GM12878 (cell line): ENCODE data around the gene S100A2. TPM values are rescaled to one million over a fixed set of nuclear protein-coding genes. Genes with fewer than 3 reads are reported as not detected.

Experiments used
- ATAC-seq: fragments of 200-7000 bp; cut with Tn5 transposase; 3 replicates; pipeline ENCODE4 v1.9.1; 2020; ENCODE audit warnings: mild to moderate bottlenecking, moderate library complexity
- BruUV-seq: library from RNA; stranded (reverse); fragments of 400-500 nt; replicated peaks from 2 replicates; lab custom pipeline; 2021; lab: Mats Ljungman, UMichigan
- CTCF ChIA-PET: fragments of 300-600 bp; sonication (Branson Sonifier 250); formaldehyde crosslinking; extraction: SDS; loops from one replicate; lab custom pipeline; 2021; ENCODE audit warnings: inconsistent platforms; lab: Yijun Ruan, JAX
- POLR2A ChIA-PET: fragments of 350-600 bp; formaldehyde crosslinking; extraction: SDS; loops from one replicate; lab custom pipeline; 2021; ENCODE audit warnings: inconsistent platforms; lab: Charles Lee
- RAD21 ChIA-PET: fragments of 300-600 bp; sonication (Branson Sonifier 250); formaldehyde crosslinking; loops from one replicate; lab custom pipeline; 2023; ENCODE audit warnings: antibody characterized with exemption; ENCODE audit not compliant: unreplicated experiment; lab: Charles Lee
- SMC1A ChIA-PET: fragments of 300-600 bp; sonication (Branson Sonifier 250); formaldehyde crosslinking; loops from one replicate; lab custom pipeline; 2023; ENCODE audit not compliant: unreplicated experiment, uncharacterized antibody; lab: Charles Lee
- DNase-seq: peaks from one replicate; pipeline ENCODE4 v3.0.0-alpha.2; 2011; ENCODE audit warnings: low read depth, low spot score
- FAIRE-seq: peaks from 3 replicates; lab custom pipeline; 2011; peaks lifted over from hg19 to GRCh38; lab: Jason Lieb, UNC
- H2AFZ ChIP-seq: 2 replicates; pipeline ENCODE4 v1.6.0; 2011; ENCODE audit warnings: low read depth, low read length, control low read depth; ENCODE audit not compliant: control insufficient read depth
- H3K27ac ChIP-seq: 2 replicates; pipeline ENCODE4 v1.5.1; 2011; ENCODE audit warnings: control low read depth; ENCODE audit not compliant: control insufficient read depth, insufficient read depth
- H3K27me3 ChIP-seq, 2 experiments: replicated peaks in 1 of 2; 2 replicates each; pipeline versions ENCODE4 v1.6.0 to v1.6.1; 2011; ENCODE audit warnings: low read length in 1 of 2; ENCODE audit not compliant: control insufficient read depth in 2 of 2, insufficient read depth in 2 of 2
- H3K36me3 ChIP-seq, 2 experiments: 2 replicates each; pipeline ENCODE4 v1.5.1; 2011; ENCODE audit warnings: low read length in 1 of 2; ENCODE audit not compliant: control insufficient read depth in 2 of 2, insufficient read depth in 2 of 2
- H3K4me1 ChIP-seq: 2 replicates; pipeline ENCODE4 v1.6.1; 2011; ENCODE audit warnings: mild to moderate bottlenecking, low read length, moderate library complexity, mixed read lengths; ENCODE audit not compliant: control insufficient read depth, insufficient read depth
- H3K4me2 ChIP-seq: 2 replicates; pipeline ENCODE4 v1.6.0; 2011; ENCODE audit warnings: control low read depth; ENCODE audit not compliant: control insufficient read depth, insufficient read depth
- H3K4me3 ChIP-seq: fragments of 200-600 bp; sonication (generic); 2 replicates; pipeline ENCODE4 v1.5.1; 2016
- H3K79me2 ChIP-seq: 2 replicates; pipeline ENCODE4 v1.6.0; 2011; ENCODE audit warnings: low read length; ENCODE audit not compliant: control insufficient read depth, insufficient read depth
- H3K9ac ChIP-seq: 2 replicates; pipeline ENCODE4 v1.8.0; 2011; ENCODE audit warnings: low read length, control low read depth, mixed read lengths; ENCODE audit not compliant: control insufficient read depth, insufficient read depth
- H3K9me3 ChIP-seq: replicated peaks from 3 replicates; pipeline ENCODE4 v1.5.1; 2011; ENCODE audit warnings: mild to moderate bottlenecking, low read length; ENCODE audit not compliant: control insufficient read depth, insufficient read depth
- H4K20me1 ChIP-seq: 2 replicates; pipeline ENCODE4 v1.6.0; 2011; ENCODE audit not compliant: control insufficient read depth, insufficient read depth
- CUX1 ChIP-seq: IDR thresholded peaks from 2 replicates; pipeline ENCODE4 v1.6.1; 2012; ENCODE audit warnings: improper control_type of control experiment, low read depth, low read length; ENCODE audit not compliant: insufficient replicate concordance
- GATAD2B ChIP-seq: fragments of 450-650 bp; conservative IDR thresholded peaks from 2 replicates; pipeline ENCODE4 v1.6.1; 2017; ENCODE audit warnings: low read depth, mild to moderate bottlenecking, moderate library complexity
- KLF5 ChIP-seq: fragments of 450-650 bp; IDR thresholded peaks from 2 replicates; pipeline ENCODE4 v1.6.1; 2014; ENCODE audit warnings: mild to moderate bottlenecking; ENCODE audit not compliant: partially characterized antibody
- LARP7 ChIP-seq: fragments of 450-650 bp; IDR thresholded peaks from 2 replicates; pipeline ENCODE4 v1.6.1; 2017; ENCODE audit warnings: mild to moderate bottlenecking
- POU2F2 ChIP-seq: IDR thresholded peaks from 3 replicates; pipeline ENCODE4 v1.6.1; 2011; ENCODE audit warnings: low read depth, mild to moderate bottlenecking, low read length, borderline replicate concordance
- SMAD1 ChIP-seq: fragments of 450-650 bp; IDR thresholded peaks from 2 replicates; pipeline ENCODE4 v1.6.1; 2018; ENCODE audit warnings: mild to moderate bottlenecking, low read depth; ENCODE audit not compliant: partially characterized antibody
- SPI1 ChIP-seq: IDR thresholded peaks from 2 replicates; pipeline ENCODE4 v1.6.1; 2011; ENCODE audit warnings: low read depth, mild to moderate bottlenecking, low read length, moderate library complexity, borderline replicate concordance; ENCODE audit not compliant: insufficient read depth
- TCF3 ChIP-seq: IDR thresholded peaks from 2 replicates; pipeline ENCODE4 v1.6.1; 2012; ENCODE audit warnings: low read depth, mild to moderate bottlenecking, low read length, borderline replicate concordance; ENCODE audit not compliant: insufficient read depth
- WGBS: methylation state at CpG from one replicate; pipeline ENCODE4 v1.1.6; 2016; ENCODE audit warnings: low lambda C conversion rate; ENCODE audit not compliant: insufficient replicate concordance, insufficient coverage; ENCODE audit errors: missing lambda C conversion rate; 5-methylcytosine and 5-hydroxymethylcytosine counted together
- in situ Hi-C: fragments of 300-500 bp; cut with MboI; formaldehyde crosslinking; loops from 9 replicates; pipeline ENCODE4 v1.14.3; 2018; ENCODE audit warnings: mixed read lengths
- intact Hi-C: fragments of 100-400 bp; cut with micrococcal nuclease; formaldehyde crosslinking; loops from one replicate; pipeline ENCODE4 v1.14.2; 2022; ENCODE audit not compliant: unreplicated experiment
- polyA plus RNA-seq, 11 experiments: library from polyadenylated mRNA; depleted of rRNA in 4 of 11; unstranded in 6 of 11; stranded (reverse) in 5 of 11; fragments of >200 nt; fragmentation: Nextera tagmentation in 4 of 11; fragmentation: Illumina TruSeq in 1 of 11; extraction: Ambion mirVana in 4 of 11; extraction: Trizol in 1 of 11; gene quantifications; 1 replicate in 1 of 11; 2 replicates in 10 of 11; pipeline versions ENCODE4 v1.2.1 to v1.2.3, GENCODE V29; 2011 to 2016; ENCODE audit warnings: inconsistent platforms in 2 of 11, missing spikeins in 2 of 11, low read depth in 1 of 11
- total RNA-seq, 4 experiments: library from RNA; depleted of rRNA in 3 of 4; stranded (reverse); fragments of >200 nt in 3 of 4; fragmentation: Illumina TruSeq in 1 of 4; extraction: Trizol in 1 of 4; gene quantifications; 2 replicates each; pipeline versions ENCODE4 v1.2.1 to v1.2.3, GENCODE V29; 2013 to 2021

The S100A2 gene
- total and polyA plus RNA-seq, 10 of the 15 experiments (the other 5 are each of a cell fraction or from before 2014, with no cell fraction given), result 0.11 to 1.5 (median 0.59) TPM; not detected in 2

- H3K9ac ChIP-seq, result no peak overlapping the region
- H3K36me3 ChIP-seq, result no peaks in the 10 kb centered on the region
- no peaks in the 10 kb centered on the region for H3K79me2 ChIP-seq
- no peak overlapping the region for H3K4me2 ChIP-seq
- no peak for ATAC-seq
- intact Hi-C loops, result loop anchor here (2.0 to 5.0 kb wide), 3 partner anchors 37 to 217 kb away; no protein-coding TSS in a partner anchor
- H2AFZ ChIP-seq, result no peak overlapping the region
- WGBS, result 21% methylated on average over 8 of the region's 8 CpGs
- ChIA-PET POLR2A (interaction anchor here (0.6 kb wide), 1 partner anchor 106 kb away, joined by 4 read pairs; no protein-coding TSS in a partner anchor), SMC1A (interaction anchor here (1.2 to 4.0 kb wide), 6 partner anchors 36 to 103 kb away, joined by 3 to 72 read pairs (median 6); partner anchors contain the start of genes CHTOP, S100A1, S100A14 and S100A6), CTCF (interaction anchor here (1.3 to 7.5 kb wide), 9 partner anchors 25 to 212 kb away, joined by 3 to 216 read pairs (median 7); partner anchors contain the start of genes CHTOP, S100A14, S100A6 and S100A9), RAD21 (interaction anchor here (4.1 to 5.2 kb wide), 3 partner anchors 36 to 59 kb away, joined by 59 to 74 read pairs (median 60); partner anchors contain the start of genes S100A14 and S100A6)
- no peak for FAIRE-seq
- TF ChIP-seq LARP7 (no peak), SMAD1 (no peak), TCF3 (no peak)
- BruUV-seq, result no TSS peak
- H3K9me3 ChIP-seq, result no peaks in the 10 kb centered on the region
- no peaks in the 10 kb centered on the region for H3K27me3 ChIP-seq
- DNase-seq, result no peak
- H3K4me3 ChIP-seq, result no peak overlapping the region
- H4K20me1 ChIP-seq, result no peaks in the 10 kb centered on the region
- in situ Hi-C loops, result no loop called here
- H3K27ac ChIP-seq, result no peak overlapping the region
- H3K4me1 ChIP-seq, result peaks cover 23% of the 10 kb centered on the region
Observed at GRCh38 chr1:153569465-153569864, 3.8 kb upstream of the S100A2 start.

GRCh38 chr1:153568367-153569099 is 2.9 kb upstream of the S100A2 start:
- DNase-seq (peak; percentile 9), FAIRE-seq (peak; percentile 80), ATAC-seq (peak; percentile 50)
- Histone ChIP-seq H3K9me3 (no peaks in the 10 kb centered on the region), H2AFZ (peak overlapping the region; percentile 92), H3K9ac (no peak overlapping the region), H3K4me2 (0 out of 2 replicates have a peak overlapping the region, but pooled peaks have one; percentile 56), H3K4me3 (peak overlapping the region; percentile 37; the same call in 1 of the 2 replicates), H4K20me1 (no peaks in the 10 kb centered on the region), H3K27ac (no peak overlapping the region), H3K79me2 (no peaks in the 10 kb centered on the region), H3K36me3 (no peaks in the 10 kb centered on the region), H3K27me3 (no peaks in the 10 kb centered on the region), H3K4me1 (peaks cover 23% of the 10 kb centered on the region)
- ChIA-PET SMC1A (interaction anchor here (0.6 to 4.0 kb wide), 16 partner anchors 9 to 434 kb away, joined by 3 to 72 read pairs (median 4); partner anchors contain the start of genes S100A3, S100A4 and S100A6), RAD21 (interaction anchor here (0.6 to 4.3 kb wide), 10 partner anchors 24 to 716 kb away, joined by 3 to 74 read pairs (median 4); partner anchors contain the start of genes CRTC2, S100A1, S100A13 and S100A6), CTCF (interaction anchor here (0.6 to 7.5 kb wide), 34 partner anchors 10 to 589 kb away, joined by 3 to 216 read pairs (median 4); partner anchors contain the start of genes PGLYRP4, RAB13, S100A1 and S100A14), POLR2A (interaction anchor here (0.9 to 1.8 kb wide), 3 partner anchors 29 to 36 kb away, joined by 3 to 8 read pairs (median 5); partner anchors contain the start of gene S100A6)
- intact Hi-C loops, result loop anchor here (1.0 to 5.0 kb wide), 4 partner anchors 36 to 216 kb away; no protein-coding TSS in a partner anchor
- BruUV-seq, result no TSS peak
- in situ Hi-C loops, result no loop called here
- WGBS, result 20% methylated on average over 25 of the region's 25 CpGs
- no peak; the same call in 1 of the 2 replicates for TF ChIP-seq GATAD2B
- no peak for TF ChIP-seq CUX1
- no peak for TF ChIP-seq POU2F2
- TF ChIP-seq SPI1, result no peak
- no peak for TF ChIP-seq KLF5
